SK-N-DZ (cell line): ENCODE data around the gene NOX3.

Experiments used
- DNase-seq: peaks from one replicate; pipeline ENCODE4 v3.0.0-alpha.2; 2015; ENCODE audit warnings: low spot score

NOX3 gene

GRCh38 chr6:155399745-155400653 lies 55.6 kb downstream of the NOX3 start:
- DNase-seq = no peak

GRCh38 chr6:155399062-155399744 lies 56.4 kb downstream of the NOX3 start:
- no peak for DNase-seq

GRCh38 chr6:155398701-155399061 lies 57.0 kb downstream of the NOX3 start:
- no peak for DNase-seq

DNA sequence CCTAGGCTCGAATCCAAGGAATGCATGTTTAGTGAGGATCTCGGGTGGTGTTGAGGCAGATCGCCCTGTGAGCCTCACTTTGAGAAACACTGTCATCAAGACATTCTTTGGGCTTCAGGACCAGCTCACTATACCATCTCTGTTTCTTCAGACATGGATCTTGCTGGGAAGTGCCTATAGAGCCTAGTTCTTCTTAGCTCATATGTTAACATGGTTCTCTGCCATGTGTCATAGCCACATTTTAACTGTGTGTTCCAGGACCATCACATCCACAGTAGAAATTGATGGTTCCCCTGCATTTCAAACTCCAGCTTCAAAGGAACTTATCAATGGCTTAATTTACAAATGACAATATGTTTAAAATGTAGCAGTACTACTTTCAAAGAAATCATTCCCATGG lies 57.4 kb downstream of the NOX3 start:
- no peak for DNase-seq

DNA sequence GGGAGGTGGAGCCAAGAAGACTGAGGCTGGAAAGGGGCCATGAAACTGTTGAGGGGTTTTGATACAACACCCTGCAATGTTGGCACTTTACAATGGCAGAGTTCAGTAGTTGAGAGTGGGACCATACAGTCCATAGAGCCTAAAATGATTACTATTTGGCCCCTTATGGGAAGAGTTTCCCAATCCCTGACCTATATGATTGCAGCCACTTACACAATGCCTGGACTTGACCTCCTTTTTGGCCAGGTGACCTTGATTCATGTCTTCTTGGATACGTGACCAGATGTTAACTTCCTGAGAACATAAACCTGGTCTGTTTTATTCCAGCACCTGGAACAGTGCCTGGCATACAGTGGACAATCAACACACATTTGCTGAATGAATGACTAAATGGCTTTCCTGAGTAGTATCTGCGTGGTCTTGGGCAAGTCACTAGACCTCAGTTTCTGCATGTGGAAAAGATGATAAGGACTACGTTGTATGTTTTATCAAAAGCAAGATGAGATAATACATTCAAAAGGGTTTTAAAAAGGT lies 58.4 kb downstream of the NOX3 start:
- DNase-seq = no peak

DNA sequence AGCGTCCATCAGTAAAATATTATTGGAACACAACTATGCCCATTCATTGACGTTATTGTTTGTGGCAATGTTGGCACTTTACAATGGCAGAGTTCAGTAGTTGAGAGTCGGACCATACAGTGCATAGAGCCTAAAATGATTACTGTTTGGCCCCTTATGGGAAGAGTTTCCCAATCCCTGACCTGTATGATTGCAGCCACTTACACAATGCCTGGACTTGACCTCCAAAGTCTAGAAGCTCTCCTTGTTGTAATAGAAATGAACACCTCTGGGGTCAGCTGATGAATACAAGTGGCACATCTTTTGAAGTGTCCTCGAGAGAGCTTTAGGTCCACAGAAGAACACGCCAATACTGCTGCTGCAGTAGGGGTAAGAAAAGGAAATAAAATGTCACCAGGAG lies 59.0 kb downstream of the NOX3 start:
- DNase-seq = no peak

DNA sequence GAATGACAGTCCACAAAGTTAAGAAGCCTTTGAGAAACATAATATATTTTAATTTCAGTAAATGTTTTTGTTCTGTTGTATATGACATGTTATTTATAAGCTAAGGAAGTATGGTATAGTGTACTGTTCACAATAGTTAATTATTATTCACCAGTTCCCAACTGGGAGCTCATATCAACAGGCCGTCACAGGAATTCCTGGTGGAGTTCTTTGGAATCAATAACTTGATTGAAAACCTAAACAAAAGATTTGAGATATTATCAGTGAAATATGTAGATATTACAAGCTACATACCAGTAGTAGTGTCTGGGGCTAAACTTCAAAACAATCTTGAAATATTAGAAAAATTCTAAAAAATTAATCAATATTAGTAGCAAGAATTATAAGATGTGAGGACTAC lies 60.3 kb downstream of the NOX3 start:
- DNase-seq = no peak

GRCh38 chr6:155389130-155389529 lies 66.5 kb downstream of the NOX3 start:
- DNase-seq = no peak

DNA sequence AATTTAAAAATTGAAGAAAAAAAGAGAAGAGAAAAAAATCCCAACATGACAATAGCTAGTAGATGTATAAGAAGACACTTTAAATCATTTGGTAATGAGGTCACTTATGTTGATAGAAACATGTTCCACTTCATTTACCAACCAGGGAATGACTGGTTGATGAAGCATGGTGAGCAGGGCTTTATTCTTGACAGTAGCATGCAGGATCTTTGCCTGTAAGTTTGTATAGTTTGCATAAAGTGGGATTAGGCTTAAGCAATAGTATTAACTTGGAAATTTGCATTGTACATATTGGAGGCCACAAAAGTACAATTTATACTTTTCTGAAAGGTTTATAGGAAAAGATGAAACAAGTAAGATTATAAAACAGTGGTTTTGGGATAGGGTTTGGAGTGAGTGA lies 67.0 kb downstream of the NOX3 start:
- DNase-seq = no peak

DNA sequence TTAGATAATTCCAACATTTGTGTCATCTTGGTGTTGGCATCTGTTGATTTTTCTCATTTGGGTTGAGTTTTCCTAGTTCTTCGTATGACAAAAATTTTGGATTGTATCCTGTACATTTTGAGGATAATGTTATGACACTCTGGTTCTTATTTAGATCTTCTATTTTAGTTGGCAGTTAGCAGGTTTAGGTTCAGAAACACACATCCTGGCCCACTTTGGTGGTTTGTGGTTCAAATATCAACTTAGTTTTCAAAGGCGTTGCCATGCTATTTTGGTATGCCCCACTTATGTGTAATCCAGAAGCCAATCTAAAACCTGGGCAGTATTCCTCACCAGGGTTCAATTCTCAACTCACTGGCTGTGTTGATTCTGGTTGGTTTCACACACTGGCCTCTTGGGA lies 68.2 kb downstream of the NOX3 start:
- no peak for DNase-seq

- no peak for DNase-seq
Observed at GRCh38 chr6:155384321-155384952, 71.2 kb downstream of the NOX3 start.

- DNase-seq = no peak
Observed at GRCh38 chr6:155383913-155384312, 71.7 kb downstream of the NOX3 start.

- DNase-seq = no peak
Observed at GRCh38 chr6:155382338-155382685, 73.3 kb downstream of the NOX3 start.

- no peak for DNase-seq
Observed at GRCh38 chr6:155381673-155382337, 73.8 kb downstream of the NOX3 start.

GRCh38 chr6:155380666-155381332 lies 74.8 kb downstream of the NOX3 start:
- no peak for DNase-seq

GRCh38 chr6:155378724-155379123 lies 76.9 kb downstream of the NOX3 start:
- DNase-seq = no peak

- no peak for DNase-seq
Observed at GRCh38 chr6:155378276-155378675, 77.4 kb downstream of the NOX3 start.

DNA sequence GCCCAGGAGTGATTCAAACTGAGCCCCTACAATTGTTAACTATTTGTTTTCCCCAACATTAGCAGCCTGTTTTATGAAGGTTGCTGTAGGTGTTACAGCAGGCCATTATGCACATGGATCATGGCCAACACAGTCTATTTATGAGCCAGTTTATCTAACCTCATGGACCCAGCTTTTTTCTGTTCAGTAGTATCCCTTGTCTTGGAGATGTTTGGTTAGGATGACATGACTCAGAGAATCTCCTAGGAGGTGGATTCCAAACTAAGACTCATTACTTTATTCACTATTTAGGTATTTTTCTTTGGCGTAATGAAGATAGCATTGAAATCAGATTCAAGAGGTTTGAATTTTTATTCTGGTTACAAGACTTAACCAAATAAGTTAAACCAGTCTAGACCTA lies 78.6 kb downstream of the NOX3 start:
- no peak for DNase-seq

- DNase-seq = no peak
Observed at GRCh38 chr6:155375801-155376200, 79.8 kb downstream of the NOX3 start.

DNA sequence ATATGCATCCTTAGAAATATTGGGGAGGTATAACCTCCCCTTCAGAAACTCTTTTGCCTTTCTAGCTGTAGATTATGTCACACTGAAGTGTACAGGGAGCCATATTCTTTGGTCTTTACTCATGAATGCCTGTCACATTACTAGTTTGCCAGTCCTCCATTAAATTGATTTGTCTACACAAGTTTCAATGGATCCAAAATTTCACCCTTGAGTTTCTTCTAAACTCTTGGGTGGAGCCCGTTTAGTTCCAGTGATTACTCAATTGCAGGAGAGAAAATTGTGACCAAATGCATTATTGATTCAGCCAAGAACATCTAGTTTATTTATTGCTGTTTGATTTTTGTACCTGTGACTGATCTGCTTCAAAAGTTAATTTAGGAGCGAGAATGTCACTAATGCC lies 81.0 kb downstream of the NOX3 start:
- DNase-seq = no peak

GRCh38 chr6:155373276-155373675 lies 82.4 kb downstream of the NOX3 start:
- DNase-seq = no peak
